Mesothelial cell of epicardium (in vitro differentiated cells): ENCODE results near the gene PRDM12. TPM values are rescaled to one million over a fixed set of nuclear protein-coding genes. Genes with fewer than 3 reads are reported as not detected.
A peak's percentile ranks its signal among the peaks of the same experiment; 100 is the strongest.

Experiments
- DNase-seq, 2 experiments: peaks; one replicate each; pipeline ENCODE4 v3.0.0; 2021; ENCODE audit warnings: low spot score in 2 of 2; ENCODE audit not compliant: unreplicated experiment in 2 of 2
- H3K27ac Mint-ChIP-seq: 2 replicates; pipeline ENCODE4 v1.8.0; 2021; ENCODE audit warnings: mixed read lengths
- H3K27me3 Mint-ChIP-seq: 2 replicates; pipeline ENCODE4 v1.8.0; 2021; ENCODE audit warnings: low read depth, mixed read lengths
- H3K36me3 Mint-ChIP-seq: 2 replicates; pipeline ENCODE4 v1.8.0; 2021; ENCODE audit warnings: mixed read lengths
- H3K4me1 Mint-ChIP-seq: 2 replicates; pipeline ENCODE4 v1.8.0; 2021; ENCODE audit warnings: mixed read lengths
- H3K4me3 Mint-ChIP-seq: 2 replicates; pipeline ENCODE4 v1.8.0; 2021; ENCODE audit warnings: mild to moderate bottlenecking, moderate library complexity, mixed read lengths
- H3K9me3 Mint-ChIP-seq: 2 replicates; pipeline ENCODE4 v1.8.0; 2021; ENCODE audit warnings: mixed read lengths
- total RNA-seq: library from RNA; stranded (reverse); gene quantifications from 3 replicates; pipeline ENCODE4 v1.2.1, GENCODE V29; 2021
- TF ChIP-seq, protein P1 (sequence below): fragments of 200-600 bp; sonication (generic); IDR thresholded peaks from one replicate; pipeline ENCODE4 v1.5.0; 2021; ENCODE audit warnings: antibody characterized with exemption; ENCODE audit not compliant: unreplicated experiment

PRDM12 gene
- total RNA-seq, 1 donor from 2014 or later = not detected

DNA sequence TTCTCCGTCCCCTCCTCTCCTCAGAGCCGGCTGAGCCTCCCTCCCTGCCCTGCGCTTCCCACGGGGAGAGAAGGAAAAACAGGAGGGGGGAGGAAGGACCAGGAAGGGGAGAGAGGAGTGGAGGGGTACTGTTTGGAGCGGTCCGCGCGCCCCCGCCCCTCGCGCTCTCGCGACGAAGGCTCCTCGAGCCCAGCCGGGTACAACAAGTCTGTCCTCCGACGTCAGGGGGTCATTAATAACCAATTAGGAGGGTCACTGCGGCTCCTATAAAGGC lies 480 bp upstream of the PRDM12 start:
- no peaks in the 10 kb centered on the region for H3K9me3 Mint-ChIP-seq
- H3K4me1 Mint-ChIP-seq = peaks cover 23% of the 10 kb centered on the region
- H3K36me3 Mint-ChIP-seq = no peaks in the 10 kb centered on the region
- H3K27ac Mint-ChIP-seq = no peak overlapping the region
- TF ChIP-seq, protein P1, sequence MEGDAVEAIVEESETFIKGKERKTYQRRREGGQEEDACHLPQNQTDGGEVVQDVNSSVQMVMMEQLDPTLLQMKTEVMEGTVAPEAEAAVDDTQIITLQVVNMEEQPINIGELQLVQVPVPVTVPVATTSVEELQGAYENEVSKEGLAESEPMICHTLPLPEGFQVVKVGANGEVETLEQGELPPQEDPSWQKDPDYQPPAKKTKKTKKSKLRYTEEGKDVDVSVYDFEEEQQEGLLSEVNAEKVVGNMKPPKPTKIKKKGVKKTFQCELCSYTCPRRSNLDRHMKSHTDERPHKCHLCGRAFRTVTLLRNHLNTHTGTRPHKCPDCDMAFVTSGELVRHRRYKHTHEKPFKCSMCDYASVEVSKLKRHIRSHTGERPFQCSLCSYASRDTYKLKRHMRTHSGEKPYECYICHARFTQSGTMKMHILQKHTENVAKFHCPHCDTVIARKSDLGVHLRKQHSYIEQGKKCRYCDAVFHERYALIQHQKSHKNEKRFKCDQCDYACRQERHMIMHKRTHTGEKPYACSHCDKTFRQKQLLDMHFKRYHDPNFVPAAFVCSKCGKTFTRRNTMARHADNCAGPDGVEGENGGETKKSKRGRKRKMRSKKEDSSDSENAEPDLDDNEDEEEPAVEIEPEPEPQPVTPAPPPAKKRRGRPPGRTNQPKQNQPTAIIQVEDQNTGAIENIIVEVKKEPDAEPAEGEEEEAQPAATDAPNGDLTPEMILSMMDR = no peak
- DNase-seq = no peak
- H3K27me3 Mint-ChIP-seq = peaks cover 97% of the 10 kb centered on the region
- peak overlapping the region; percentile 26 for H3K4me3 Mint-ChIP-seq

DNA sequence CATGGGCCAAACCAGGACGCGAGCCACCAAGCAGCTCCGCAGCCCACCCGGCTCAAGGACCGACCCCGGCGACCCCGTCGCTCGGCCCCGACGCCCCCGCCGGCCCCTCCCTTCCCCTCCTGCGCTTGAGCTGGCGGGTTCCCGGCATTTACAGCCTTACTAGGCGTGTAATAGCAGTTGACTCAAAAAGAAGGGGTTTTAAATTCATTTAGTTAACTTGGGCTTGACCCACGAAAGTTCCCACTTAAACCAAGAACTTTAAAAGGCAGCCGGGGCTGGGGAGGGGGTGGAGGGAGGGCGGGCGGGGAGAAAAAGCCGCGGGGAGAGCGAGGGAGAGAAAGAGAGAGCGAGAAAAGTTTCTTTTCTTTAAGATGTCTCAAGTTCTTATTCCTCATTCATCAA lies 636 bp downstream of the PRDM12 start:
- Mint-ChIP-seq H3K27me3 (peaks cover 96% of the 10 kb centered on the region), H3K4me1 (peaks cover 21% of the 10 kb centered on the region), H3K27ac (no peak overlapping the region), H3K36me3 (no peaks in the 10 kb centered on the region), H3K4me3 (no peak overlapping the region), H3K9me3 (no peaks in the 10 kb centered on the region)
- TF ChIP-seq, protein P1 = no peak
- DNase-seq = no peak

DNA sequence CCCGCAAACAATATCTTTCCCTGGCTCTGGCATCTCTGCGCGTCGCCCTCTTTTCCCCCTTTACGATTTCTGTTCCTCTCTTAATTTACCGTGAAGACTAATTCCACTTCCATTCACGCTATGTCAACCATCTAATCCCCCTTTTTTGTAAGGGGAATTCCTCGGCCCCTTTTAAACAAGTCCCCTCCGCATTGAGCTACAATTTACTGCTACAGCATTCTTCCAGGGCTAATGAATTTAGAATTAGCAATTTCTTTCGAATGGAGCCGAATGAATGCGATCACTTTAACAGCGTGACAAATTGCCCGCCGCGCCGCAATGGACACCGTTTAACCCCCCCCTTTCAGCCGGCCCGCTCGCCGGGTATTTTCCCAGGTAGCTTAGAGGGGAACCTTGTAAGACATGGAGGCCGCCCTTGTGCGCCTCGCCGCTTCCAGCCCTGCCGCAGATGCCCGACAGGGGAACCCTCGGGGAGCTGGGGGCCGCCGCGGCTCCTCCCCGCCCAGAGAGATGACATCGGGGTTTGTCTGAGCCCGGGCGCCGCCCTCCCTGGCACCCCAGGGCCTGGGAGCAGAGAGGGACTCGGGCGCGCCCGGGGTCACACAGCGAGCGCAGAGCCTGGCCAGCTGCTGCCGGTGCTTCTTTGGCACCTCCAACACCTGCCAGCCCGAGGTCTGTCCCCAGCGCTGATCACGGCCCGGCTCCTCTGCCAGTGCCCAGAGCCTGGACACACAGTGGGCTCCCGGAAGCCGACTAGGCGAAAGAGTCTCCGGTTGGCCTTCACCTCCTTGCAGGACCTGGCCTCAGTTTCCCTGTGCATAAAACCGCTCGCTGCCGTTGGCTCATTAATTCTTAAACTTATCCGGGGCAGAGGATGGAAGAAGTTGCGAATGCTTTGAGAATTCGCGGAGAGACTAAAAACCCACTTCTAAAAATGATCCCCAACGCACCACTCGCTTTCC lies 1.3 kb downstream of the PRDM12 start:
- peaks cover 20% of the 10 kb centered on the region for H3K4me1 Mint-ChIP-seq
- no peak overlapping the region for H3K27ac Mint-ChIP-seq
- peaks cover 98% of the 10 kb centered on the region for H3K27me3 Mint-ChIP-seq
- H3K36me3 Mint-ChIP-seq = no peaks in the 10 kb centered on the region
- H3K9me3 Mint-ChIP-seq = no peaks in the 10 kb centered on the region
- peak overlapping the region; percentile 4 for H3K4me3 Mint-ChIP-seq
- DNase-seq = no peak
- TF ChIP-seq, protein P1 = no peak

DNA sequence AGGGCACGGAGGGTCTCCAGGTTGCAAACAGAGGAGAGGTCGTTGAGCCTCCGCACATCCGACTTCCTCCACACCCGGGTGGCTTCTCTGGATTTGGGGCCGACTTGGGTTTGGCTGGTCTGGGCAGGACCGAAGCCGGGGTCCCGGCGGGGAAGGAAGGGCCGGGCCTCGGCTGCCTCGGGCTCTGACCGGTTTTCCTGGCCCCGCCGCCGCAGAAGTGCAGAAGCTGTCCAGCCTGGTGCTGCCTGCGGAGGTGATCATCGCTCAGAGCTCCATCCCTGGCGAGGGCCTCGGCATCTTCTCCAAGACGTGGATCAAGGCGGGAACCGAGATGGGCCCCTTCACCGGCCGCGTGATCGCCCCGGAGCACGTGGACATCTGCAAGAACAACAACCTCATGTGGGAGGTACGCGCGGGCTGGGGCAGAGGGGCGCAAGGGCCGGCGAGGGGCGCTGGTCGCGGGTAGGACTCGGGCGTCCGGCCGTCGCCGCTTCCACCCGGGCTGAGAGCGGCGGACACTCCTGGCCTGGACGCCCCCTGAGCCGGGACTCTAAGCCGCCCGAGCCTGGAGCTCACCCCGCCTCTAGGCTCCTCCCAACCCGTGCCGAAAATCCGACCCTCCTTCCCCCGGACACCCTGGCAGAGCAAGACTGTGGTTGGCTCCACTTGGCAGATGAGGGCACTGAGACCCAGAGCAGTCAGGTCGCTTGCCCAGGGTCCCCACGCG lies 2.2 kb downstream of the PRDM12 start:
- no peak for DNase-seq
- Mint-ChIP-seq H3K4me3 (no peak overlapping the region), H3K27ac (no peak overlapping the region), H3K27me3 (peaks cover 94% of the 10 kb centered on the region), H3K36me3 (no peaks in the 10 kb centered on the region), H3K9me3 (no peaks in the 10 kb centered on the region), H3K4me1 (peaks cover 20% of the 10 kb centered on the region)
- TF ChIP-seq, protein P1 = no peak

DNA sequence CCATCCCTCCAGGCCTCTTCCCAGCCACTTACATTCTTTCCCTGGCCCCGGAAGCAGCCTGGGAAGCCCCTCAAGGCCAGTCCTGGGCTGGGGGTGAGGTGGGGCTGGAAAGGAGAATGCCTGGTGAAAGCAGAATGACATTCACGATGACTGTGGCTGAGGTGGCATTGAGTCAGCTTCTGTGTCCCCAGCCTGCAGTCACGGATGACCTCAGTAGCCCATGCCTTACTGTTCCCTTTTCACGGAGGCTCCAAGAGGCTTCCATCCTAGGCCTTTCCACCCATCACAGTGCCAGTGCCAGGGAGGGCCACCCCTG lies 2.7 kb downstream of the PRDM12 start:
- Mint-ChIP-seq H3K36me3 (no peaks in the 10 kb centered on the region), H3K4me3 (no peak overlapping the region), H3K4me1 (peaks cover 20% of the 10 kb centered on the region), H3K27me3 (peaks cover 93% of the 10 kb centered on the region), H3K9me3 (no peaks in the 10 kb centered on the region), H3K27ac (no peak overlapping the region)
- TF ChIP-seq, protein P1 = no peak
- DNase-seq = no peak
